HCT116 (cell line): ENCODE measurements around the gene ADORA1. TPM values are rescaled to one million over a fixed set of nuclear protein-coding genes. Genes with fewer than 3 reads are reported as not detected.

Source experiments
- ATAC-seq: fragments of 200-7000 bp; cut with Tn5 transposase; 2 replicates; pipeline ENCODE4 v1.9.1; 2020; ENCODE audit warnings: mild to moderate bottlenecking, moderate library complexity
- BruUV-seq: library from RNA; stranded (reverse); fragments of 400-500 nt; replicated peaks from 2 replicates; lab custom pipeline; 2021; lab: Mats Ljungman, UMichigan
- CTCF ChIA-PET: fragments of 300-600 bp; sonication (Branson Sonifier 250); formaldehyde crosslinking; loops from one replicate; lab custom pipeline; 2021; ENCODE audit warnings: antibody characterized with exemption; lab: Charles Lee
- POLR2A ChIA-PET: fragments of 300-600, 350-600 bp; sonication (Branson Sonifier 250); formaldehyde crosslinking; loops from one replicate; lab custom pipeline; 2021; ENCODE audit warnings: antibody characterized with exemption; lab: Charles Lee
- RAD21 ChIA-PET, 2 experiments: fragments of 300-600 bp; sonication (Branson Sonifier 250); formaldehyde crosslinking; loops; one replicate each; lab custom pipeline; 2023; ENCODE audit warnings: low total read pairs in 2 of 2; ENCODE audit not compliant: uncharacterized antibody in 2 of 2, unreplicated experiment in 2 of 2, low non-redundant PET in 1 of 2; lab: Charles Lee
- DNase-seq: peaks from one replicate; pipeline ENCODE4 v3.0.0-alpha.2; 2010; ENCODE audit warnings: low read depth, low spot score
- H2AFZ ChIP-seq: fragments of 200-600 bp; shearing (Covaris generic), sonication (generic); 2 replicates; pipeline ENCODE4 v1.6.1; 2017; ENCODE audit warnings: low read depth, mixed run types, mixed read lengths, antibody characterized with exemption, low read length; ENCODE audit not compliant: poor library complexity, severe bottlenecking
- H3K27ac ChIP-seq: 2 replicates; pipeline ENCODE4 v1.5.1; 2012; ENCODE audit warnings: low read depth, low read length
- H3K27me3 ChIP-seq: fragments of 200-600 bp; sonication (generic); 2 replicates; pipeline ENCODE4 v1.6.1; 2016; ENCODE audit warnings: mixed run types, low read length, mixed read lengths; ENCODE audit not compliant: insufficient read depth
- H3K36me3 ChIP-seq, 2 experiments: fragments of 200-500 bp in 1 of 2; fragments of 200-600 bp in 1 of 2; sonication (Bioruptor generic) in 1 of 2; sonication (generic) in 1 of 2; 2 replicates each; pipeline versions ENCODE4 v1.5.1 to v1.6.1; 2014 to 2016; ENCODE audit warnings: low read length in 2 of 2, inconsistent platforms in 1 of 2, mixed read lengths in 1 of 2, mixed run types in 1 of 2; ENCODE audit not compliant: insufficient read depth in 2 of 2, control insufficient read depth in 1 of 2
- H3K4me1 ChIP-seq, 2 experiments: fragments of 200-600 bp in 1 of 2; sonication (generic) in 1 of 2; 2 replicates each; pipeline versions ENCODE4 v1.5.1 to v1.6.1; 2012 to 2017; ENCODE audit warnings: low read length in 2 of 2, inconsistent platforms in 1 of 2, mild to moderate bottlenecking in 1 of 2, mixed read lengths in 1 of 2, mixed run types in 1 of 2, moderate library complexity in 1 of 2; ENCODE audit not compliant: insufficient read depth in 2 of 2, control insufficient read depth in 1 of 2
- H3K4me2 ChIP-seq: fragments of 200-600 bp; sonication (generic); 2 replicates; pipeline ENCODE4 v1.6.1; 2017; ENCODE audit warnings: mixed run types, low read length, mixed read lengths
- H3K4me3 ChIP-seq, 2 experiments: fragments of 200-600 bp in 1 of 2; sonication (generic) in 1 of 2; replicated peaks in 1 of 2; 2 replicates each; pipeline ENCODE4 v1.5.1; 2011 to 2016; ENCODE audit warnings: low read length in 2 of 2, control low read depth in 1 of 2, low read depth in 1 of 2, mild to moderate bottlenecking in 1 of 2, mixed read lengths in 1 of 2, mixed run types in 1 of 2
- H3K79me2 ChIP-seq: fragments of 200-600 bp; sonication (generic); 2 replicates; pipeline ENCODE4 v1.6.1; 2017; ENCODE audit warnings: mild to moderate bottlenecking, mixed run types, low read length, moderate library complexity, mixed read lengths; ENCODE audit not compliant: insufficient read depth
- H3K9ac ChIP-seq: fragments of 200-600 bp; sonication (generic); 2 replicates; pipeline ENCODE4 v1.6.1; 2016; ENCODE audit warnings: low read length, mixed read lengths
- H3K9me2 ChIP-seq: fragments of 200-600 bp; sonication (generic), shearing (Covaris generic); 2 replicates; pipeline ENCODE4 v1.6.1; 2017; ENCODE audit warnings: mixed run types, mild to moderate bottlenecking, moderate library complexity; ENCODE audit not compliant: insufficient read depth
- H3K9me3 ChIP-seq, 2 experiments: fragments of 200-500 bp in 1 of 2; fragments of 200-600 bp in 1 of 2; sonication (Bioruptor generic) in 1 of 2; sonication (generic) in 1 of 2; 2 replicates each; pipeline ENCODE4 v1.6.1; 2014 to 2017; ENCODE audit warnings: low read length in 2 of 2, mixed read lengths in 2 of 2, inconsistent platforms in 1 of 2, low read depth in 1 of 2, mild to moderate bottlenecking in 1 of 2, mixed run types in 1 of 2, moderate library complexity in 1 of 2; ENCODE audit not compliant: control insufficient read depth in 1 of 2, insufficient read depth in 1 of 2
- H4K20me1 ChIP-seq: fragments of 200-600 bp; sonication (generic), shearing (Covaris generic); 2 replicates; pipeline ENCODE4 v1.6.1; 2017; ENCODE audit warnings: mixed run types, mild to moderate bottlenecking, moderate library complexity; ENCODE audit not compliant: insufficient read depth
- ATF3 ChIP-seq: IDR thresholded peaks from 2 replicates; pipeline ENCODE4 v1.6.1; 2012
- CBX3 ChIP-seq: IDR thresholded peaks from 2 replicates; pipeline ENCODE4 v1.6.1; 2012; ENCODE audit warnings: low read depth
- CEBPB ChIP-seq: IDR thresholded peaks from 2 replicates; pipeline ENCODE4 v1.6.1; 2012; ENCODE audit warnings: low read depth
- EGR1 ChIP-seq: IDR thresholded peaks from 2 replicates; pipeline ENCODE4 v1.6.1; 2012; ENCODE audit warnings: low read depth
- ELF1 ChIP-seq: IDR thresholded peaks from 2 replicates; pipeline ENCODE4 v1.6.1; 2012; ENCODE audit warnings: low read depth, borderline replicate concordance
- EZH2 ChIP-seq: fragments of 200-600 bp; sonication (generic); IDR thresholded peaks from 2 replicates; pipeline ENCODE4 v1.6.1; 2017; ENCODE audit warnings: antibody characterized with exemption, mixed run types
- EZH2phosphoT487 ChIP-seq: fragments of 200-600 bp; IDR thresholded peaks from 2 replicates; pipeline ENCODE4 v1.6.1; 2018; ENCODE audit warnings: antibody characterized with exemption, borderline replicate concordance
- FOSL1 ChIP-seq: IDR thresholded peaks from 2 replicates; pipeline ENCODE4 v1.6.1; 2012; ENCODE audit warnings: low read depth
- MAX ChIP-seq: IDR thresholded peaks from 2 replicates; pipeline ENCODE4 v1.6.1; 2012
- POLR2A ChIP-seq: IDR thresholded peaks from 2 replicates; pipeline ENCODE4 v1.7.0; 2011; ENCODE audit warnings: borderline replicate concordance; ENCODE audit not compliant: insufficient read depth, insufficient read length; ENCODE audit errors: extremely low read depth
- POLR2AphosphoS5 ChIP-seq: IDR thresholded peaks from 2 replicates; pipeline ENCODE4 v1.6.1; 2011; ENCODE audit warnings: mild to moderate bottlenecking, low read depth, low read length, moderate library complexity
- RAD21 ChIP-seq: IDR thresholded peaks from 2 replicates; pipeline ENCODE4 v1.6.1; 2012; ENCODE audit warnings: low read depth, mild to moderate bottlenecking
- REST ChIP-seq: IDR thresholded peaks from 2 replicates; pipeline ENCODE4 v1.6.1; 2012; ENCODE audit warnings: low read depth
- SIN3A ChIP-seq: IDR thresholded peaks from 2 replicates; pipeline ENCODE4 v1.6.1; 2012; ENCODE audit warnings: low read depth
- SP1 ChIP-seq: IDR thresholded peaks from 2 replicates; pipeline ENCODE4 v1.6.1; 2012; ENCODE audit warnings: low read depth
- SRF ChIP-seq: IDR thresholded peaks from 2 replicates; pipeline ENCODE4 v1.6.1; 2012; ENCODE audit warnings: low read depth
- TCF7L2 ChIP-seq: IDR thresholded peaks from 2 replicates; pipeline ENCODE4 v1.7.0; 2011; ENCODE audit warnings: borderline replicate concordance, inconsistent platforms; ENCODE audit not compliant: insufficient read depth, insufficient read length; ENCODE audit errors: extremely low read depth
- YY1 ChIP-seq: IDR thresholded peaks from 2 replicates; pipeline ENCODE4 v1.6.1; 2011; ENCODE audit warnings: low read length, low read depth, moderate library complexity, mild to moderate bottlenecking; ENCODE audit not compliant: insufficient replicate concordance; ENCODE audit errors: extremely low read depth
- ZBTB33 ChIP-seq: IDR thresholded peaks from 2 replicates; pipeline ENCODE4 v1.6.1; 2011; ENCODE audit warnings: mild to moderate bottlenecking, low read length, moderate library complexity; ENCODE audit not compliant: insufficient replicate concordance; ENCODE audit errors: extremely low read depth
- ZFX ChIP-seq: fragments of 450-650 bp; IDR thresholded peaks from 2 replicates; pipeline ENCODE4 v1.6.1; 2017
- intact Hi-C: fragments of 100-400 bp; cut with micrococcal nuclease; formaldehyde crosslinking; loops from 2 replicates; pipeline ENCODE4 v1.10.0; 2022
- total RNA-seq: library from RNA; stranded (reverse); gene quantifications from one replicate; pipeline ENCODE4 v1.2.1, GENCODE V29; 2021; ENCODE audit not compliant: unreplicated experiment

The ADORA1 gene
- total RNA-seq, 1 experiment from 2014 or later, result 2.8 TPM

- Histone ChIP-seq H3K9me3 (no peaks in the 10 kb centered on the region), H4K20me1 (no peaks in the 10 kb centered on the region), H3K4me2 (no peak overlapping the region)
- TF ChIP-seq REST (no peak), TCF7L2 (no peak), MAX (no peak), SRF (no peak), ZFX (no peak), SP1 (no peak), RAD21 (no peak), FOSL1 (no peak), EGR1 (no peak), ZBTB33 (no peak), ATF3 (no peak), EZH2 (no peak), CBX3 (no peak), SIN3A (no peak), POLR2A (no peak), CEBPB (no peak), YY1 (no peak), ELF1 (no peak), POLR2AphosphoS5 (no peak), EZH2phosphoT487 (no peak)
- TF ChIP-seq, all 23 proteins: peak for 0
- Histone ChIP-seq H3K9ac (no peak overlapping the region), H3K36me3 (no peaks in the 10 kb centered on the region), H3K4me3 (no peak overlapping the region), H3K4me1 (peaks cover 17 to 46% of the 10 kb centered on the region in 2 experiments; a peak in 3 of 4 replicates), H3K79me2 (no peaks in the 10 kb centered on the region), H3K27ac (no peak overlapping the region), H3K9me2 (no peaks in the 10 kb centered on the region), H2AFZ (no peak overlapping the region), H3K27me3 (peaks cover 7% of the 10 kb centered on the region; the same call in 1 of the 2 replicates)
- RAD21 ChIA-PET, result no interaction called here
- intact Hi-C loops, result no loop called here
- CTCF ChIA-PET, result interaction anchor here (1.5 kb wide), 1 partner anchor 84 kb away, joined by 3 read pairs; no protein-coding TSS in a partner anchor
- POLR2A ChIA-PET, result no interaction called here
- DNase-seq, result no peak
- ATAC-seq, result no peak
- no TSS peak for BruUV-seq
Observed at GRCh38 chr1:203124011-203124410, 3.5 kb upstream of the ADORA1 start.
